Measurements from ENCODE around the gene PRAMEF9. TPM values are rescaled to one million over a fixed set of nuclear protein-coding genes. Genes with fewer than 3 reads are reported as not detected.
"Not testable (repeated sequence)": the region's sequence is repeated elsewhere in the genome, so short reads cannot be mapped to it uniquely, and the experiment has no call there.

The PRAMEF9 gene
- total RNA-seq (not detected), total RNA-seq (0 reads per million in 29 experiments)
- not detected for total RNA-seq (2013)

GRCh38 chr1:13171548-13171947 is at the start of gene PRAMEF9:
Gene PRAMEF9, plus strand, starts transcription at chr1:13171848. Its CDS starts 3,433 bp downstream, at chr1:13175281.
- H3K27ac Mint-ChIP-seq; H3K4me3 ChIP-seq (ENCODE audit: control insufficient read depth in 1 of 2, extremely low read depth in 1 of 2, low read length in 1 of 2); ATAC-seq (replicated peaks in 1 of 4); H3K4me1 Mint-ChIP-seq; POLR2A ChIA-PET; H3K9me3 ChIP-seq; DNase-seq; CTCF ChIA-PET; H3K4me1 ChIP-seq (ENCODE audit: control insufficient read depth in 1 of 2, extremely low read depth in 1 of 2, insufficient read depth in 2 of 2, low read length in 2 of 2); H3K9me3 Mint-ChIP-seq; H3K27ac ChIP-seq (ENCODE audit: low read length); H3K27me3 Mint-ChIP-seq; H3K27me3 ChIP-seq (replicated peaks in 1 of 2; ENCODE audit: control insufficient read depth in 2 of 2, extremely low read depth in 1 of 2, insufficient read depth in 2 of 2, low read length in 1 of 2); H3K36me3 ChIP-seq (ENCODE audit: control insufficient read depth in 2 of 2, extremely low read depth in 1 of 2, insufficient read depth in 1 of 2, low read length in 1 of 2); H3K4me3 Mint-ChIP-seq; H3K36me3 Mint-ChIP-seq: not testable (repeated sequence)
- WGBS (ENCODE audit: insufficient coverage) = no CpG with 5 or more reads among the region's 2 CpGs

DNA sequence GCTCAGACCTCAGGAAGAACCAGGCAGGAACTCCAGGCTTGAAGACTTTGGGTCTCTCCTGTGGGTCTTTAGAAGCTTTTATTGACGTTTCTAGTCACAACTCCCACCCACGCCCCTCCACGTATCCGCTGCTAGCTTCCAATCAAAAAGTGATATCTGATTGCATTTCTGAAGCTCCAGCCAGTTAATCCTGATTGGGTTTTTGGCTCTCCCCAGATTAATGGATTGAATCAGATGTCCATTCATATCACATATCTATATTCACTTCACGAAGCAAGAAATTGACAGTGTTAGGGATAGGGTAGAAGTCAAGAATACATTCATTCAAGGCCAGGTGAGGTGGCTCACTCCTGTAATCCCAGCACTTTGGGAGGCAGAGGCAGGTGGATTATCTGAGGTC is 15.7 kb upstream of the PRAMEF9 start, which contains the start of gene PRAMEF26:
PRAMEF26 (minus strand) TSS at position 101 of the 400 bp plus-strand sequence. CDS start 2,914 bp downstream, outside the sequence.
- no CpG with 5 or more reads among the region's 5 CpGs for WGBS (ENCODE audit: insufficient coverage)
- POLR2A ChIA-PET; H3K27me3 ChIP-seq (replicated peaks in 1 of 2; ENCODE audit: control insufficient read depth in 2 of 2, extremely low read depth in 1 of 2, insufficient read depth in 2 of 2, low read length in 1 of 2); CTCF ChIA-PET; H3K36me3 ChIP-seq (ENCODE audit: control insufficient read depth in 2 of 2, extremely low read depth in 1 of 2, insufficient read depth in 1 of 2, low read length in 1 of 2); H3K4me3 Mint-ChIP-seq; H3K27ac ChIP-seq (ENCODE audit: low read length); H3K27me3 Mint-ChIP-seq; H3K4me3 ChIP-seq (ENCODE audit: control insufficient read depth in 1 of 2, extremely low read depth in 1 of 2, low read length in 1 of 2); H3K4me1 ChIP-seq (ENCODE audit: control insufficient read depth in 1 of 2, extremely low read depth in 1 of 2, insufficient read depth in 2 of 2, low read length in 2 of 2); H3K4me1 Mint-ChIP-seq; H3K36me3 Mint-ChIP-seq; H3K9me3 ChIP-seq; ATAC-seq (replicated peaks in 1 of 4); H3K27ac Mint-ChIP-seq; H3K9me3 Mint-ChIP-seq; DNase-seq: not testable (repeated sequence)

DNA sequence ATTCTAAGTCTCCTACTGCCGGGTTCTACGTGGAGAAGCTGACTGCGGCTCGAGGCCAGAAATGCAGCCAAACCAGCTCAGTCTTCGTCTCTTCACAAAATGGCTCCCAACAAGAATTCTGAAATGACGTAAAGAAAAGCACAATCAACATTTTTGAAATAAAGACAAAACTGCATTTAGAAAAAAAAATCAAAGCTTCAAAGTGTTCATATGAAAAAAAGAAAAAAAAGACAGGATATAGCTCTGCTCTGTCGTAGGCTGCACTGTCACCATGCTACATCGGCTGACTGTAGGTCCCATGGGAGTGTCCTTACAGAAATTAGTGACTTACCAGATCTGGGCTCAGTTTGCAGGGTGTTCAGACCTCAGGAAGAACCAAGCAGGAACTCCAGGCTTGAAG is 6.1 kb upstream of the PRAMEF9 start, which contains the start of gene HNRNPCL4:
HNRNPCL4 (minus strand) TSS at position 101 of the 400 bp plus-strand sequence. CDS start 164 bp downstream, outside the sequence.
- H3K27ac Mint-ChIP-seq; H3K36me3 Mint-ChIP-seq; H3K27ac ChIP-seq (ENCODE audit: low read length); H3K4me1 Mint-ChIP-seq; POLR2A ChIA-PET; H3K4me3 Mint-ChIP-seq; H3K27me3 ChIP-seq (replicated peaks in 1 of 2; ENCODE audit: control insufficient read depth in 2 of 2, extremely low read depth in 1 of 2, insufficient read depth in 2 of 2, low read length in 1 of 2); CTCF ChIA-PET; H3K9me3 ChIP-seq; ATAC-seq (replicated peaks in 1 of 4); H3K9me3 Mint-ChIP-seq; DNase-seq; H3K36me3 ChIP-seq (ENCODE audit: control insufficient read depth in 2 of 2, extremely low read depth in 1 of 2, insufficient read depth in 1 of 2, low read length in 1 of 2); H3K27me3 Mint-ChIP-seq; H3K4me1 ChIP-seq (ENCODE audit: control insufficient read depth in 1 of 2, extremely low read depth in 1 of 2, insufficient read depth in 2 of 2, low read length in 2 of 2); H3K4me3 ChIP-seq (ENCODE audit: control insufficient read depth in 1 of 2, extremely low read depth in 1 of 2, low read length in 1 of 2): not testable (repeated sequence)
- no CpG with 5 or more reads among the region's 8 CpGs for WGBS (ENCODE audit: insufficient coverage)

GRCh38 chr1:13201309-13201708 is 29.7 kb downstream of the PRAMEF9 start, which contains the start of gene PRAMEF13:
Gene PRAMEF13, minus strand, starts transcription at chr1:13201409. Its CDS starts 1,820 bp downstream, at chr1:13199589.
- H3K9me3 ChIP-seq; H3K36me3 ChIP-seq (ENCODE audit: control insufficient read depth in 2 of 2, extremely low read depth in 1 of 2, insufficient read depth in 1 of 2, low read length in 1 of 2); H3K4me1 Mint-ChIP-seq; POLR2A ChIA-PET; H3K27ac ChIP-seq (ENCODE audit: low read length); H3K4me3 ChIP-seq (ENCODE audit: control insufficient read depth in 1 of 2, extremely low read depth in 1 of 2, low read length in 1 of 2); ATAC-seq (replicated peaks in 1 of 4); H3K9me3 Mint-ChIP-seq; H3K36me3 Mint-ChIP-seq; H3K27ac Mint-ChIP-seq; H3K27me3 ChIP-seq (replicated peaks in 1 of 2; ENCODE audit: control insufficient read depth in 2 of 2, extremely low read depth in 1 of 2, insufficient read depth in 2 of 2, low read length in 1 of 2); H3K4me1 ChIP-seq (ENCODE audit: control insufficient read depth in 1 of 2, extremely low read depth in 1 of 2, insufficient read depth in 2 of 2, low read length in 2 of 2); CTCF ChIA-PET; H3K4me3 Mint-ChIP-seq; DNase-seq; H3K27me3 Mint-ChIP-seq: not testable (repeated sequence)
- no CpG with 5 or more reads among the region's 5 CpGs for WGBS (ENCODE audit: insufficient coverage)

- no CpG with 5 or more reads among the region's 9 CpGs for WGBS (ENCODE audit: insufficient coverage)
- H3K9me3 Mint-ChIP-seq; H3K4me1 ChIP-seq (ENCODE audit: control insufficient read depth in 1 of 2, extremely low read depth in 1 of 2, insufficient read depth in 2 of 2, low read length in 2 of 2); CTCF ChIA-PET; H3K27me3 ChIP-seq (replicated peaks in 1 of 2; ENCODE audit: control insufficient read depth in 2 of 2, extremely low read depth in 1 of 2, insufficient read depth in 2 of 2, low read length in 1 of 2); H3K27me3 Mint-ChIP-seq; POLR2A ChIA-PET; H3K27ac Mint-ChIP-seq; H3K36me3 Mint-ChIP-seq; H3K9me3 ChIP-seq; DNase-seq; H3K36me3 ChIP-seq (ENCODE audit: control insufficient read depth in 2 of 2, extremely low read depth in 1 of 2, insufficient read depth in 1 of 2, low read length in 1 of 2); H3K4me3 ChIP-seq (ENCODE audit: control insufficient read depth in 1 of 2, extremely low read depth in 1 of 2, low read length in 1 of 2); H3K4me3 Mint-ChIP-seq; H3K4me1 Mint-ChIP-seq; ATAC-seq (replicated peaks in 1 of 4); H3K27ac ChIP-seq (ENCODE audit: low read length): not testable (repeated sequence)
Observed at GRCh38 chr1:13208712-13209111, 37.1 kb downstream of the PRAMEF9 start.

- H3K4me3 ChIP-seq (ENCODE audit: control insufficient read depth in 1 of 2, extremely low read depth in 1 of 2, low read length in 1 of 2); H3K36me3 ChIP-seq (ENCODE audit: control insufficient read depth in 2 of 2, extremely low read depth in 1 of 2, insufficient read depth in 1 of 2, low read length in 1 of 2); H3K4me1 ChIP-seq (ENCODE audit: control insufficient read depth in 1 of 2, extremely low read depth in 1 of 2, insufficient read depth in 2 of 2, low read length in 2 of 2); H3K9me3 ChIP-seq; H3K4me1 Mint-ChIP-seq; H3K27ac Mint-ChIP-seq; H3K9me3 Mint-ChIP-seq; H3K27me3 Mint-ChIP-seq; CTCF ChIA-PET; ATAC-seq (replicated peaks in 1 of 4); H3K27me3 ChIP-seq (replicated peaks in 1 of 2; ENCODE audit: control insufficient read depth in 2 of 2, extremely low read depth in 1 of 2, insufficient read depth in 2 of 2, low read length in 1 of 2); DNase-seq; H3K36me3 Mint-ChIP-seq; H3K27ac ChIP-seq (ENCODE audit: low read length); H3K4me3 Mint-ChIP-seq; POLR2A ChIA-PET: not testable (repeated sequence)
- no CpG with 5 or more reads among the region's 7 CpGs for WGBS (ENCODE audit: insufficient coverage)
Observed at GRCh38 chr1:13216619-13217018, 45.0 kb downstream of the PRAMEF9 start.

GRCh38 chr1:13219203-13219602 is 47.6 kb downstream of the PRAMEF9 start:
- H3K9me3 Mint-ChIP-seq; H3K4me3 Mint-ChIP-seq; ATAC-seq (replicated peaks in 1 of 4); H3K4me3 ChIP-seq (ENCODE audit: control insufficient read depth in 1 of 2, extremely low read depth in 1 of 2, low read length in 1 of 2); H3K4me1 Mint-ChIP-seq; CTCF ChIA-PET; H3K27ac Mint-ChIP-seq; H3K27me3 ChIP-seq (replicated peaks in 1 of 2; ENCODE audit: control insufficient read depth in 2 of 2, extremely low read depth in 1 of 2, insufficient read depth in 2 of 2, low read length in 1 of 2); H3K27me3 Mint-ChIP-seq; DNase-seq; H3K27ac ChIP-seq (ENCODE audit: low read length); H3K36me3 ChIP-seq (ENCODE audit: control insufficient read depth in 2 of 2, extremely low read depth in 1 of 2, insufficient read depth in 1 of 2, low read length in 1 of 2); POLR2A ChIA-PET; H3K9me3 ChIP-seq; H3K4me1 ChIP-seq (ENCODE audit: control insufficient read depth in 1 of 2, extremely low read depth in 1 of 2, insufficient read depth in 2 of 2, low read length in 2 of 2); H3K36me3 Mint-ChIP-seq: not testable (repeated sequence)
- WGBS (ENCODE audit: insufficient coverage) = no CpG with 5 or more reads among the region's 3 CpGs
